ENCODE data around the gene TSC22D1. TPM values are rescaled to one million over a fixed set of nuclear protein-coding genes. Genes with fewer than 3 reads are reported as not detected.

The TSC22D1 gene
- total and polyA plus RNA-seq, 2 experiments from 2014 or later = 173 to 195 TPM

- H3K4me1 ChIP-seq (ENCODE audit: insufficient read depth) = no peaks in the 10 kb centered on the region
- H3K4me2 ChIP-seq = no peak overlapping the region
- H3K79me2 ChIP-seq = no peaks in the 10 kb centered on the region
- WGBS (ENCODE audit: low lambda C conversion rate, missing lambda C conversion rate) = 93% methylated on average over 6 of the region's 6 CpGs
- H3K27ac ChIP-seq = no peak overlapping the region
- DNase-seq (ENCODE audit: low spot score) = no peak
- no peaks in the 10 kb centered on the region for H3K9me3 ChIP-seq (ENCODE audit: low read depth)
- no peaks in the 10 kb centered on the region for H3K27me3 ChIP-seq
- no peaks in the 10 kb centered on the region for H3K9me2 ChIP-seq (replicated peaks; ENCODE audit: insufficient read depth)
- TF ChIP-seq, protein P1, sequence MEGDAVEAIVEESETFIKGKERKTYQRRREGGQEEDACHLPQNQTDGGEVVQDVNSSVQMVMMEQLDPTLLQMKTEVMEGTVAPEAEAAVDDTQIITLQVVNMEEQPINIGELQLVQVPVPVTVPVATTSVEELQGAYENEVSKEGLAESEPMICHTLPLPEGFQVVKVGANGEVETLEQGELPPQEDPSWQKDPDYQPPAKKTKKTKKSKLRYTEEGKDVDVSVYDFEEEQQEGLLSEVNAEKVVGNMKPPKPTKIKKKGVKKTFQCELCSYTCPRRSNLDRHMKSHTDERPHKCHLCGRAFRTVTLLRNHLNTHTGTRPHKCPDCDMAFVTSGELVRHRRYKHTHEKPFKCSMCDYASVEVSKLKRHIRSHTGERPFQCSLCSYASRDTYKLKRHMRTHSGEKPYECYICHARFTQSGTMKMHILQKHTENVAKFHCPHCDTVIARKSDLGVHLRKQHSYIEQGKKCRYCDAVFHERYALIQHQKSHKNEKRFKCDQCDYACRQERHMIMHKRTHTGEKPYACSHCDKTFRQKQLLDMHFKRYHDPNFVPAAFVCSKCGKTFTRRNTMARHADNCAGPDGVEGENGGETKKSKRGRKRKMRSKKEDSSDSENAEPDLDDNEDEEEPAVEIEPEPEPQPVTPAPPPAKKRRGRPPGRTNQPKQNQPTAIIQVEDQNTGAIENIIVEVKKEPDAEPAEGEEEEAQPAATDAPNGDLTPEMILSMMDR (IDR thresholded peaks at IDR 0.05; ENCODE audit: poor library complexity) = no peak
- no peak for TF ChIP-seq EZH2 (IDR thresholded peaks at IDR 0.05; ENCODE audit: borderline replicate concordance)
- no peak for TF ChIP-seq EZH2phosphoT487 (IDR thresholded peaks at IDR 0.05; ENCODE audit: low read depth, severe bottlenecking, unreplicated experiment)
- H4K20me1 ChIP-seq (ENCODE audit: insufficient read depth, poor library complexity, severe bottlenecking) = no peaks in the 10 kb centered on the region
- H3K4me3 ChIP-seq = no peak overlapping the region
- no peak overlapping the region for H2AFZ ChIP-seq
- H3K36me3 ChIP-seq (replicated peaks; ENCODE audit: insufficient read depth, low read depth) = no peaks in the 10 kb centered on the region
These were observed 159.4 kb downstream of the TSC22D1 start for GRCh38 chr13:44416744-44417143.

DNA sequence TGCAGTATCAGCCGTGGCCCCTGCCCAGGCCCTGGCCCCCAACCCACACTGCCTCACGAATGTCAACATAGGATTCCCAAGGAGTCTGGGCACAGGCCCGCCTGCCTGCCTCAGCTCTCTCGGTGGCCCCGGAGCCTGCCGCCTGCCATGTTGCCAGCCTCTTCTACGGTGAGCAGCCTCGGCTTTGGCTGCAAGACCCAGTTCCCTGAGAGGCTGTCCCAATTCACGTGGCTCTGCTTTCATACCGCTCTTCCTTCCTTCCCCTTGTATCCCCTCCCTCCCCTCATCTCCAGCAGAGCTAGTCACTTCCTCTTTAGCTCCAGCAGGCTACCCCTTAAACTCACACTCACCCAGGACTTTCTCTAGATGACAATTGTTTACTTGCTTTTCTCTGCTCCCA is 159.8 kb downstream of the TSC22D1 start:
- TF ChIP-seq EZH2phosphoT487 (IDR thresholded peaks at IDR 0.05; ENCODE audit: low read depth, severe bottlenecking, unreplicated experiment) (no peak), EZH2 (IDR thresholded peaks at IDR 0.05; ENCODE audit: borderline replicate concordance) (no peak)
- TF ChIP-seq, protein P1 (IDR thresholded peaks at IDR 0.05; ENCODE audit: poor library complexity) = no peak
- no peak for DNase-seq (ENCODE audit: low spot score)
- H3K4me1 ChIP-seq (ENCODE audit: insufficient read depth) = no peaks in the 10 kb centered on the region
- H3K27me3 ChIP-seq = no peaks in the 10 kb centered on the region
- no peaks in the 10 kb centered on the region for H3K9me2 ChIP-seq (replicated peaks; ENCODE audit: insufficient read depth)
- no peaks in the 10 kb centered on the region for H3K79me2 ChIP-seq
- H3K9me3 ChIP-seq (ENCODE audit: low read depth) = no peaks in the 10 kb centered on the region
- 88% methylated on average over 10 of the region's 10 CpGs for WGBS (ENCODE audit: low lambda C conversion rate, missing lambda C conversion rate)
- no peak overlapping the region for H3K27ac ChIP-seq
- H3K4me3 ChIP-seq = no peak overlapping the region
- H3K4me2 ChIP-seq = no peak overlapping the region
- no peaks in the 10 kb centered on the region for H3K36me3 ChIP-seq (replicated peaks; ENCODE audit: insufficient read depth, low read depth)
- H4K20me1 ChIP-seq (ENCODE audit: insufficient read depth, poor library complexity, severe bottlenecking) = no peaks in the 10 kb centered on the region
- no peak overlapping the region for H2AFZ ChIP-seq

DNA sequence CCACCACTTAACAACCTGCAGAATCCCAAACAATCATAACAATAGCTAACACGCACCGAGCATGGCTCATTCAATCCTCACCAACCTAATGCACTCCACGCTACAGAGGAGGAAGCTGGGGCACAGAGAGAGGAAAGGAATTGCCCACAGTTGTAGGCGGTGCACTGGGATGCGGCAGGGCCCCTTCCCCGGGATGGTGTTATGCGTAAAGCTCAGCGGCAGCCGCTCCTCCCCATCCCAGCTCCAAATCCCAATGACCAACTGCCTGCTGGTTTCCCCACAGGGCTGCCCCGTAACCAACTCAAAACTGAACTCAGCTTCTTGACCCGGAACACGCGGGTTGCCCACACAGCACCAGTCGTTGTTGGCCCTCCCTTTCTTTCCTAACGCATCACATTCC is 160.3 kb downstream of the TSC22D1 start:
- no peaks in the 10 kb centered on the region for H3K79me2 ChIP-seq
- 87% methylated on average over 15 of the region's 15 CpGs for WGBS (ENCODE audit: low lambda C conversion rate, missing lambda C conversion rate)
- H4K20me1 ChIP-seq (ENCODE audit: insufficient read depth, poor library complexity, severe bottlenecking) = no peaks in the 10 kb centered on the region
- H2AFZ ChIP-seq = no peak overlapping the region
- no peak overlapping the region for H3K4me3 ChIP-seq
- H3K27me3 ChIP-seq = no peaks in the 10 kb centered on the region
- H3K9me2 ChIP-seq (replicated peaks; ENCODE audit: insufficient read depth) = no peaks in the 10 kb centered on the region
- H3K4me1 ChIP-seq (ENCODE audit: insufficient read depth) = no peaks in the 10 kb centered on the region
- no peak for DNase-seq (ENCODE audit: low spot score)
- no peak overlapping the region for H3K27ac ChIP-seq
- H3K9me3 ChIP-seq (ENCODE audit: low read depth) = no peaks in the 10 kb centered on the region
- TF ChIP-seq EZH2 (IDR thresholded peaks at IDR 0.05; ENCODE audit: borderline replicate concordance) (no peak), EZH2phosphoT487 (IDR thresholded peaks at IDR 0.05; ENCODE audit: low read depth, severe bottlenecking, unreplicated experiment) (no peak)
- TF ChIP-seq, protein P1 (IDR thresholded peaks at IDR 0.05; ENCODE audit: poor library complexity) = no peak
- no peak overlapping the region for H3K4me2 ChIP-seq
- H3K36me3 ChIP-seq (replicated peaks; ENCODE audit: insufficient read depth, low read depth) = no peaks in the 10 kb centered on the region

DNA sequence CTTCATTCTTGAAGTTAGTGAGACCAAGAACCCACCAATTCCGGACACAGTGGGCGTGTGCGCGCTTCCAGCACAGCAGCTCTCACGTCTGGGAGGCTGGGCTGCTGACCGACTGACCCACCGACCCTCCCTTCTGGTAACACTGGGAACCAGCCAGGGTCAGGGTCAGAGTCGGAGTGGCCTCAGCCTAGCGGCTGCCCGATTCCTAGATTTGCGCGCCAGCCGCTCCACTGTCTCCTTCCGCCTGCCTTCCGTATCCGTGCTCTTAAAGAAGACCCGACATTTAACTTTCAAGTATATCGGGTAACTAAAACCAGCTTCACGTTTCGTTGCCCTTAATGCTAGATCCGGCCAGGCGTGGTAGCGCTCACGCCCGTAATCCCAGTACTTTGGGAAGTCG is 161.4 kb downstream of the TSC22D1 start:
- no peak for DNase-seq (ENCODE audit: low spot score)
- no peaks in the 10 kb centered on the region for H3K9me2 ChIP-seq (replicated peaks; ENCODE audit: insufficient read depth)
- H3K27me3 ChIP-seq = no peaks in the 10 kb centered on the region
- no peaks in the 10 kb centered on the region for H3K9me3 ChIP-seq (ENCODE audit: low read depth)
- no peaks in the 10 kb centered on the region for H3K79me2 ChIP-seq
- H3K4me1 ChIP-seq (ENCODE audit: insufficient read depth) = no peaks in the 10 kb centered on the region
- no peak overlapping the region for H3K4me3 ChIP-seq
- no peaks in the 10 kb centered on the region for H3K36me3 ChIP-seq (replicated peaks; ENCODE audit: insufficient read depth, low read depth)
- H2AFZ ChIP-seq = no peak overlapping the region
- no peak overlapping the region for H3K4me2 ChIP-seq
- no peak for TF ChIP-seq EZH2 (IDR thresholded peaks at IDR 0.05; ENCODE audit: borderline replicate concordance)
- no peak for TF ChIP-seq EZH2phosphoT487 (IDR thresholded peaks at IDR 0.05; ENCODE audit: low read depth, severe bottlenecking, unreplicated experiment)
- TF ChIP-seq, protein P1 (IDR thresholded peaks at IDR 0.05; ENCODE audit: poor library complexity) = no peak
- H3K27ac ChIP-seq = no peak overlapping the region
- no peaks in the 10 kb centered on the region for H4K20me1 ChIP-seq (ENCODE audit: insufficient read depth, poor library complexity, severe bottlenecking)
- WGBS (ENCODE audit: low lambda C conversion rate, missing lambda C conversion rate) = 98% methylated on average over 26 of the region's 26 CpGs

All from hepatocyte (in vitro differentiated cells).